NT2/D1 (cell line): ENCODE measurements around the gene ADAMTS2.

ENCODE experiments used
- DNase-seq: peaks from one replicate; pipeline ENCODE4 v3.0.0-alpha.2; 2011; ENCODE audit warnings: low read depth, low spot score
- H3K27me3 ChIP-seq: 2 replicates; pipeline ENCODE4 v1.6.0; 2011; ENCODE audit warnings: mild to moderate bottlenecking; ENCODE audit not compliant: insufficient read length, insufficient read depth
- H3K36me3 ChIP-seq: 2 replicates; pipeline ENCODE4 v1.6.1; 2011; ENCODE audit warnings: mild to moderate bottlenecking, low read length, mixed read lengths; ENCODE audit not compliant: insufficient read depth, insufficient read length
- H3K4me1 ChIP-seq: 2 replicates; pipeline ENCODE4 v1.5.1; 2011; ENCODE audit not compliant: insufficient read depth, insufficient read length
- H3K4me3 ChIP-seq: 2 replicates; pipeline ENCODE4 v1.5.1; 2011; ENCODE audit warnings: low read depth; ENCODE audit not compliant: insufficient read length
- H3K9ac ChIP-seq: 2 replicates; pipeline ENCODE4 v1.6.0; 2011; ENCODE audit warnings: low read depth; ENCODE audit not compliant: insufficient read length
- H3K9me3 ChIP-seq: 2 replicates; pipeline ENCODE4 v1.5.1; 2011; ENCODE audit warnings: mild to moderate bottlenecking, low read length; ENCODE audit not compliant: insufficient read depth
- SUZ12 ChIP-seq: IDR thresholded peaks from 2 replicates; pipeline ENCODE4 v1.6.1; 2011; ENCODE audit not compliant: insufficient read length, insufficient read depth; ENCODE audit errors: extremely low read depth
- YY1 ChIP-seq: IDR thresholded peaks from 2 replicates; pipeline ENCODE4 v1.6.1; 2011; ENCODE audit not compliant: insufficient read length, insufficient read depth
- ZNF274 ChIP-seq: IDR thresholded peaks from 2 replicates; pipeline ENCODE4 v1.6.1; 2011; ENCODE audit warnings: mild to moderate bottlenecking, low read depth, low read length

The ADAMTS2 gene

GRCh38 chr5:179169836-179170235 lies 175.4 kb downstream of the ADAMTS2 start:
- Histone ChIP-seq H3K4me1 (peaks cover 6% of the 10 kb centered on the region), H3K27me3 (no peaks in the 10 kb centered on the region), H3K4me3 (no peak overlapping the region), H3K9ac (no peak overlapping the region), H3K9me3 (peaks cover 23% of the 10 kb centered on the region; the same call in 1 of the 2 replicates), H3K36me3 (no peaks in the 10 kb centered on the region)
- DNase-seq = no peak
- TF ChIP-seq ZNF274 (no peak), SUZ12 (no peak), YY1 (no peak)

- no peaks in the 10 kb centered on the region for H3K27me3 ChIP-seq
- no peaks in the 10 kb centered on the region for H3K36me3 ChIP-seq
- no peak overlapping the region for H3K4me3 ChIP-seq
- TF ChIP-seq SUZ12 (no peak), ZNF274 (no peak), YY1 (no peak)
- DNase-seq = no peak
- no peak overlapping the region for H3K9ac ChIP-seq
- H3K9me3 ChIP-seq = peaks cover 23% of the 10 kb centered on the region; the same call in 1 of the 2 replicates
- H3K4me1 ChIP-seq = peaks cover 6% of the 10 kb centered on the region
These were observed 176.6 kb downstream of the ADAMTS2 start for GRCh38 chr5:179168664-179169063.

GRCh38 chr5:179167871-179168451 lies 177.3 kb downstream of the ADAMTS2 start:
- TF ChIP-seq SUZ12 (no peak), YY1 (no peak), ZNF274 (no peak)
- no peak overlapping the region for H3K4me3 ChIP-seq
- no peaks in the 10 kb centered on the region for H3K36me3 ChIP-seq
- H3K27me3 ChIP-seq = no peaks in the 10 kb centered on the region
- H3K9ac ChIP-seq = no peak overlapping the region
- peaks cover 6% of the 10 kb centered on the region for H3K4me1 ChIP-seq
- DNase-seq = no peak
- peaks cover 23% of the 10 kb centered on the region; the same call in 1 of the 2 replicates for H3K9me3 ChIP-seq

GRCh38 chr5:179166886-179167841 lies 178.1 kb downstream of the ADAMTS2 start:
- DNase-seq = peak; percentile 11
- Histone ChIP-seq H3K9ac (peak overlapping the region; percentile 21), H3K4me3 (no peak overlapping the region), H3K27me3 (no peaks in the 10 kb centered on the region), H3K36me3 (no peaks in the 10 kb centered on the region), H3K4me1 (peaks cover 6% of the 10 kb centered on the region), H3K9me3 (peaks cover 29% of the 10 kb centered on the region; the same call in 1 of the 2 replicates)
- TF ChIP-seq ZNF274 (no peak), YY1 (no peak), SUZ12 (no peak)

GRCh38 chr5:179166171-179166885 lies 178.9 kb downstream of the ADAMTS2 start:
- H3K4me3 ChIP-seq = no peak overlapping the region
- TF ChIP-seq ZNF274 (no peak), YY1 (no peak), SUZ12 (no peak)
- no peak for DNase-seq
- no peak overlapping the region for H3K9ac ChIP-seq
- peaks cover 6% of the 10 kb centered on the region for H3K4me1 ChIP-seq
- peaks cover 33% of the 10 kb centered on the region; the same call in 1 of the 2 replicates for H3K9me3 ChIP-seq
- H3K36me3 ChIP-seq = no peaks in the 10 kb centered on the region
- no peaks in the 10 kb centered on the region for H3K27me3 ChIP-seq

GRCh38 chr5:179165421-179166170 lies 179.7 kb downstream of the ADAMTS2 start:
- peaks cover 6% of the 10 kb centered on the region for H3K4me1 ChIP-seq
- H3K27me3 ChIP-seq = no peaks in the 10 kb centered on the region
- no peak overlapping the region for H3K4me3 ChIP-seq
- no peak for TF ChIP-seq YY1
- no peak for TF ChIP-seq SUZ12
- no peak for TF ChIP-seq ZNF274
- no peak overlapping the region for H3K9ac ChIP-seq
- H3K36me3 ChIP-seq = no peaks in the 10 kb centered on the region
- H3K9me3 ChIP-seq = peaks cover 31% of the 10 kb centered on the region; the same call in 1 of the 2 replicates
- no peak for DNase-seq
